Stimulated activated CD4-positive, alpha-beta T cell treated with anti-CD3 and anti-CD28 coated beads, Interleukin-4, amount 100 ng/mL, for 48 hours (primary cell): Measurements from ENCODE around the gene RNF212.
"Not testable (repeated sequence)": the region's sequence is repeated elsewhere in the genome, so short reads cannot be mapped to it uniquely, and the experiment has no call there.

Source experiments
- DNase-seq, 2 donors: peaks; one replicate each; pipeline ENCODE4 v3.0.0-alpha.2; 2020; ENCODE audit warnings: low read depth in 2 of 2

RNF212 gene

DNA sequence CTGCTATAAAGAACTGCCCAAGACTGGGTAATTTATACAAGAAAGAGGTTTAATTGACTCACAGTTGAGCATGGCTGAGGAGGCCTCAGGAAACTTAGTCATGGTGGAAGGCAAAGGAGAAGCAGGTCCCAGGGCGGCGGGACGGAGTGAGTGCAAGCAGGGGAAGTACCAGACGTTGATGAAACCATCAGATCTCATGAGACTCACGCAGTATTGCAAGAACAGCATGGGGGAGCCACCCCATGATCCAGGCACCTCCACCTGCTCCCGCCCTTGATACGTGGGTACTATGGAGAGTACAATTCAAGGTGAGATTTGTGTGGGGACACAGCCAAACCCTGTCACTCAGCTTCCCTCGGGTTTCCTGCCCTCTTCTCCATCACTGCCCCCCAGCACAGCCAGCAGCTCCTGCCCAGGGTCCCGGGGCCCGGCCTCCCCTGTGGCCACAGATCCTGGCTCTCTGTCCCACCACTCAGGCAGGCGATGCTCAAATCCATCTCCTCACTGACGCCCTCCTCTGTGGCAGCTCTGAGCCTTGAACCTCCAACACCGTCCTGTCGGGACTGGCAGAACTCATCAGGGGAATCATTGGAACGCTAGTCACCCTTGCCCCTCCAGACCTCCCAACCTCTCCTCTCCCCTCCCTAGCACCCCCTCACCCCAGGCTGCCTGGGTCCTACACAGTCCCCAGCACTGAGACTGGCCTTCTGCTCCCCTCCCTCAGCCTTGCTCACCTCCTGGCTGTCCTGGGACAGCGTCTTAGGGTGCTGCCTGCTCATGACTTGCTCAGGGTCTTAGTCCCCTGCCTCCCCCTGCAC lies 64.4 kb downstream of the RNF212 start:
- DNase-seq = peak; percentile 16 to 46

DNA sequence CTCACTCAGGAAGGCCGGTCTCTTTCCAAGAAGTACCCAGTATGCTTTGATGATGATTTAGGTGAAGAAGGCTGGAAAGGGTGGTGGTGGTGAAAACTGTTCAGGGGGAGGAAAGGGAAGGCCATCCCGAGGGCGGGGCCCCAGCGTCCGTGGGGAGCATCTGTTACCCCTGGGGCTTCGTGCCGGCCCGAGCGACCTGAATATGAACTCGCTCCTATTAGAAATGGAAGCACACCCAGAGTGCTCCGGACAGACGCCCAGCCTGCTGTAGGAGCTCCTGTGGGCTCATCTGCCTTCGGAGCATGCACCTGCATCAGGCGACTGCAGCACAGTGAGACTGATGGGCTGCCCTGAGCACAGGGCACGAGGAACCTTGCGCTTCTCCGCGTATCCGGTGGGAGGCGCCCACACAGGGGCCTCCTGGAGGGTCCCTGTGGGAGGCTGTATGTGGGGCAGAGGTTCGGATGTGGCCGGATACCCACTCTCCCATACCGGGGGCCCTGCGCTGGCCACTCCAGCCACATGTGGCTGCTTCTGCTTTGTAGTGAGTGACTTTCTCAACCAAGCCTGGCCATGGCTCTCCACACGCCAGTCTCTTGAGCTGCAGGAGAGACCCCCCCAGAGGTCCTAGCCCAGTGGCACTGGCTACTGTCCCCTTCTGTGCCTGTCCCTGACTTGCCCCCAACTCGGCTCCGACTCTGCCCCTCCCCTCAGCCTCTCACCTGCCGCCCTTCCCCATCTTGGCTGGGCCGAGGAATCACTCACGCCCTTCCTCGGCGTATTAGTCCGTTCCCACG lies 65.2 kb downstream of the RNF212 start:
- no peak for DNase-seq

DNA sequence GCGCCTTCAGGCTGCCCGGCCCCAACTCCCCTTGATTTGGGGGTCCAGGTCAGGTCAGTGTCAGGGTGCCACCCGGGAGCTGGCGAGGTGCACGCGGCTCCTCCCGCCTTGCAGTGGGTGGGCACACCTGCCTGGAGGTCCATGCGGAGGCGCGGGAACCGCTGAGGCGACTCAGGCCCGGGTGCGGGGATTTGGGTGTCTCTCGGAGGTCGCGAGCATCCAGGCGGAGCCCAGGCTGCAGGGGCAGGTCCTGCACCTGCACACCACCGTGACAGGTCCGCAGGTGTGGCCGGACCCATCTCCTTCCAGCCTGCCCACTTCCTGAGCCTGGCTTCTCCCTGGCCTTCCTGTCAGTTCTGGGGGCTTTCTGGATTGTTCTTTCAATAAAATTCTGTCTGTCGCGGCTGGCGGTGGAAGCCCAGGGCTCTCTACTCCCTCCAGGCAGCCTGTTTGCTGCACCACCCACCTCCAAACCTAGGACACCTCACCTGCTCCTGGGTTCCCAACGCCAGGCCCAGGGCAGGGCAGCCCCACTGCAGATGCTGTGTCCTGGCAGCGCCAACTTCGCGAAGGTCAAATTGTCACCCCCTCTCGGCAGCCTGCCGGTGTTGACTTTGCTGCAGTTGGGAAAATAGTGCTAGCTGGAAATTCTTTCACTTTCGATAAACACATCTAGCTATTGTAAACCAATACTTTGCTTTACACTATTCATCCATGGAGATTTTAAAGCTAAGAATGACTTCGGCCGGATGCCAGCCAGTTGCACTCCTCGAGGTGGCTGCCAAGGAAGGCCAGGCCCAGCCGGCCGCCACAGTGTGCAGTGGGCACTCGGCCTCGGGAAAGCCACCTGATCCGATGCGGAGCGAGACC lies 66.0 kb downstream of the RNF212 start:
- DNase-seq = no peak

DNA sequence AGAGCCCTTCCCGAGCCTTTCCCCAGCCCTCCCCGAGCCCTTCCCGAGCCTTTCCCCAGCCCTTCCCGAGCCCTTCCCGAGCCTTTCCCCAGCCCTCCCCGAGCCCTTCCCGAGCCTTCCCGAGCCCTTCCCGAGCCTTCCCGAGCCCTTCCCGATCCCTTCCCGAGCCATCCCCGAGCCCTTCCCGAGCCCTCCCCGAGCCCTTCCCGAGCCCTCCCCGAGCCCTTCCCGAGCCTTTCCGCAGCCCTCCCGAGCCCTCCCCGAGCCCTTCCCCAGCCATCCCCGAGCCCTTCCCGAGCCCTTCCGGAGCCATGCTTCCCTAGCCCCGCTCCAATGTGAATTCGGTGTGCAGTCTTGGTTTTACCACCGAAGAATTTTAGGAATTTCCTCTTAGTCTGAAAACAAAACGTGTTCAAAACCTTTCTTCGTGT lies 66.8 kb downstream of the RNF212 start:
- not testable (repeated sequence) for DNase-seq

DNA sequence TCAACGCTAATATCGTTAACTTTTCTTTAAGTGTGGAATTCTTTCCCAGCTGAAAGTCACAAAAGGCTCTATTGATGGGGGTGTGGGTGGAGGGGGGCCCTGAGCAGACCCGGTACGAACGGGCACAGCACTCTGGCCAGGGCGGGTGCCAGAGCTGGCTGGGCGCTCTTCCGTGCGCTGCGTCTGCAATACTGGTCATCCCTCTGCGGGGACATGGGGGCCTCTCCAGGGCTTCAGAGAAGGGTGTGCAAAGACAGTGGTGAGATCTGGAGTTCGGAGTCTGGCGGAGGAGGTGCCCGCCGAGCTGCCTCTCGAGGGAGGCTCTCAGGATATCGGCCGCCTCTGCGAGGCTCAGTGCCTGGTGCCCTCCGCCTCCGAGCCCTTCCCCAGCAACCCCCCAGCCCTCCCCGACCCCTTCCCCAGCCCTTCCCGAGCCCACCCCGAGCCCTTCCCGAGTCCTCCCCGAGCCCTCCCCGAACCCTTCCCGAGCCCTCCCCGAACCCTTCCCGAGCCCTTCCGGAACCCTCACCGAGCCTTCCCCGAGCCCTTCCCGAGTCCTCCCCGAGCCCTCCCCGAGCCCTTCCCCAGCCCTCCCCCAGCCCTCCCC lies 67.7 kb downstream of the RNF212 start:
- no peak for DNase-seq

DNA sequence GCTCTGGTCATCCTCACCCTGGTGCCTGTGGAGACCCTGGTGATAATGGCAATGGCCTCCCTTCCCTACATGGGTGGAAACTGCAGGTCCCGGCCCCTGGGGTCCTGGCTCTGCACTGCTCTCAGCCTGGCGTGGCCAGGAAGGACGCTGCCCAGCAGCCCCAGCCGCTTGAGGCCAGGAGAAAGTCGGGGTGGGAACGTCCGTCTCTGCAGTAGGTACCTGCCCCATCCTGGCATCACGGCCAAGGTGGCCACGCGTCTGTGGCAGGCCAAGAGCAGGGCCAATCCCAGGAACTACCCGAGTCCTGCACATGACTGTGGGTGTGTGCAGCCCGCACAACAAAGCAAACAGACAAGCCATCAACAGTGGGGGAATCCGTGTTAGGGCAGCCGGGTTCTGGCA lies 68.2 kb downstream of the RNF212 start:
- no peak for DNase-seq

DNA sequence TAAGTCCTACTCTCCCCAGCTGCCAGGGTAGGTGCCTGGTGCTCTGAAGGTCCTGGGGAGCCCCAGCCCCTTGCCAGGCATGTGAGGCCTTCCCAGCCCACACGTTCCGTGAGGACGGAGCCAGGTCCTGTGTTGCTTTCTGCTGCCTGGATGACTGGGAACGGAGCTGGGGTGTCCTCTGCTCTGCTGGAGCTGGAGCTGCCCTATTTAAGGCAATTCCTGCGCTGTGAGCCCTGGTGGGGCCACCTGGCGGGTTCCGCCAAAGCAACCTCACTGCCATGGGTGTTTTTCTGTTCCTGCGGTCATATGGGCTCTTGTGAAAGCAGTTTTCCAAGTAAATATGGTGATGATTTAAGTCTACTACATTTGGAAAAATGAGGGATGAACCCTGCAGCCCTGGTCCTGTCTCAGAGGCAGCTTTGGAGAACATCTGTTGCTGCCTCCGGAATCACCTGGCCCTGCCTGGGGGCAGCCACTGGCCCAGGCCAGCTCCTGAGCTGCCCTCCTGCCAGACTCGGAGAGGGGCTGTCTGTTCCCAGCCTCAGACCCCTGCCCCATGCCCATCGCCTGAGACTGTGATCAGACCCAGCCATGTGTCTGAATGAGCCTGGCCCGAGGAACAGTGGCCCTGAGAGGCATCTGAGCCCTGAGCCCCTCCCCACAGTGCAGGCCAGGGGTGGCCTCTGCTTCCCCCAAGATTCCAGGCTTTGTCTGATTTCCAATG lies 68.7 kb downstream of the RNF212 start:
- DNase-seq = no peak

GRCh38 chr4:1043651-1044468 lies 69.5 kb downstream of the RNF212 start:
- peak; percentile 38 to 44 for DNase-seq

GRCh38 chr4:1043162-1043561 lies 70.2 kb downstream of the RNF212 start:
- no peak for DNase-seq

DNA sequence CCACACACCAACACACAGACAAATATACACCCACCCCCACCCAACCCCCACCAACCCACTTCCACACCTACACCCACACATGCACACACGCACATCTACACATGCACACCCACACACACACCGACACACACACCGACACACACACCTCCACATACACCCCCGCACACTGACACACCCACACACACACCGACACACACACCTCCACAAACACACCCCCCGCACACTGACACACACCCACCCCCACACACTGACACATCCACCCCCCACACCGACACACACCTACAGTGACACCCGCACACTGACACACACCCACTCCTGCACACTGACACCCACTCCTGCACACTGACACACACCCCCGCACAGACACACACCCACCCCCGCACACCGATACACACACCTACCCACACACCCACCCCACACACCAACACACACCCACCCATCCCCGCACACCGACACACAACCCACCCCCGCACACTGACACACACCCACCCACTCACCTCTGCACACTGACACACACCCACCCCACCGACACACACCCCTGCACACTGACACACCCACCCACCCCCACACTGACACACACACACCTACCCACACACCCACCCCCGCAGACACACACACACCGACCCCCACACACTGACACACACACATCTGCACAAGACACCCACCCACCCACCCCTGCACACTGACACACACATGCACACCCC lies 70.9 kb downstream of the RNF212 start:
- no peak for DNase-seq

DNA sequence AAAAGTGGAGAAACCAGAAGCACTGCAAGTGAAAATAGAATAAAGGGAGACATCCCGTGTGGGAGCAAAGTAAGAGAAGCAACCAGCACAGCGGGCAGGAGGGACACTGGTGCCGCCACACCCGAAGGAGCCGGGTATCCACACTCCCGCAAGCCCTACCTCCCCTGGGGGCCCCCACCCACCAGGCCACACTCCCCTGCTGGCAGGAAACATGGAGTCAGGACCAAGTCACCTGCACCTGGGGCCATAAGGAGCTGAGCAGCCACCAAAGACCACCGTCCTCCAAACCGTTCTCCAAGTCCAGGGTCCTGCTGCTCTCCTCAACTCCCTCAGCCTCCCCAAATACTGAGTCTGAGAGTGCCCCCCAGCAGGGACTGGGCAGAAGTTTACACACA lies 71.4 kb downstream of the RNF212 start:
- DNase-seq = no peak

DNA sequence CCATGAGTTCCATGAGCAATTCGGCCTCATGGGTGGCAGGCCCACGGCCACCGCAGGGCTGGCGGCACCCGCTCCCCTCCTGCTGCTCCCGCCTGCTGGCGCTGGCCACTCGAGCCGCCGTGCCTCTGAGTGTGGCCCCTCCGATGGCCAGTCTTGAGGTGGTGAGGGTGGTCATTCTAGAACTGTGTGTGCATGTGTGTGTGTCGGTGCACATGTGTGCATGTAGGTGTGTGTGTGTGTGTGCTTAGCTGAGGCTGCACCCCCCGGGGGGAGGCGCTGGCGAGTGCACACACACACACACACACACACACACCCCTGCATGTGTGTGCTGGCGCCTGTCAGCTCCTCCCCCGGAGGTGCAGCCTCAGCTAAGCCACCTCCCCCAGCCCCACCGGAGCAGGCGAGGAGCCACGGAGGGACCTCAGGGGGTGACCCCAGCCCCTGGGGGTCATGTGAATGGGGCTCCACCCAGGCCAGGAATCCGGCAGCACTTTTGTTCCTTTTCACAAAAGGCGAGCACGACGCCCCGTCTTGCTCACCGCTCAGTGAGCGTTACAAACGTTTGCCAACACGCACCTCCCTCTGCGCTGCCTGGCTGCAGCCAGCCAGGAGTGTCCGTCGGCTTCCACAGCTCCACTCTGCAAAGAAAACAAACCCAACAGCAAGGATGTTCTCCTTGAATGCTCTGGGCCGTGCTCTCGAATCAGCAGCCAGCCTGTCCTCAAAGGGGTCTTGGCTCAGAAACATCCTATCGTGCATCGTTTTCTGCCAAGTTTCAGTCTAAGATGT lies 72.0 kb downstream of the RNF212 start:
- DNase-seq = no peak

GRCh38 chr4:1040344-1041146 lies 72.8 kb downstream of the RNF212 start:
- DNase-seq = no peak

- DNase-seq = no peak
Observed at GRCh38 chr4:1039493-1040343, 73.6 kb downstream of the RNF212 start.

GRCh38 chr4:1038948-1039492 lies 74.3 kb downstream of the RNF212 start:
- no peak for DNase-seq

- no peak for DNase-seq
Observed at GRCh38 chr4:1036976-1037810, 76.2 kb downstream of the RNF212 start.
